Stomach (tissue), 9 donors: Measurements from ENCODE around the gene GCSAML. TPM values are rescaled to one million over a fixed set of nuclear protein-coding genes. Genes with fewer than 3 reads are reported as not detected.

ENCODE experiments used
- DNase-seq, 2 donors: peaks; one replicate each; pipeline versions ENCODE4 v3.0.0 to v3.0.0-alpha.2; 2013 to 2019
- H3K27ac ChIP-seq, 5 donors: fragments of 200-600 bp in 4 of 5; sonication (generic) in 4 of 5; one replicate each; pipeline ENCODE4 v1.5.1; 2013 to 2019; ENCODE audit warnings: mild to moderate bottlenecking in 1 of 5, moderate library complexity in 1 of 5
- H3K27me3 ChIP-seq, 3 donors: fragments of 200-600 bp; sonication (generic); one replicate each; pipeline ENCODE4 v1.5.1; 2017 to 2019; ENCODE audit warnings: mixed run types in 1 of 3
- H3K36me3 ChIP-seq, 4 donors: fragments of 200-600 bp; sonication (generic); 1 replicate in 3 of 4; 2 replicates in 1 of 4; pipeline ENCODE4 v1.5.1; 2016 to 2019
- H3K4me1 ChIP-seq, 4 donors: fragments of 200-600 bp; sonication (generic); one replicate each; pipeline ENCODE4 v1.5.1; 2016 to 2019
- H3K4me3 ChIP-seq, 4 donors: fragments of 200-600 bp; sonication (generic) in 3 of 4; one replicate each; pipeline ENCODE4 v1.5.1; 2016 to 2019; ENCODE audit warnings: mild to moderate bottlenecking in 1 of 4
- H3K9me3 ChIP-seq, 4 donors: fragments of 200-600 bp; sonication (generic); one replicate each; pipeline ENCODE4 v1.5.1; 2016 to 2019
- CTCF ChIP-seq, 7 experiments: fragments of 450-650 bp in 4 of 7; fragments of 200-600 bp in 3 of 7; sonication (generic) in 3 of 7; IDR thresholded peaks; one replicate each; pipeline ENCODE4 v1.5.1; 2016 to 2019; ENCODE audit warnings: antibody characterized with exemption in 7 of 7, control low read depth in 2 of 7, mild to moderate bottlenecking in 1 of 7
- EP300 ChIP-seq: sonication (generic); formaldehyde crosslinking; IDR thresholded peaks from one replicate; pipeline ENCODE4 v1.6.1; 2017; ENCODE audit warnings: antibody characterized with exemption
- POLR2A ChIP-seq, 4 donors: fragments of 450-650 bp; IDR thresholded peaks; one replicate each; pipeline ENCODE4 v1.6.1; 2016; ENCODE audit warnings: antibody characterized with exemption in 4 of 4, control low read depth in 2 of 4, mild to moderate bottlenecking in 1 of 4, moderate library complexity in 1 of 4
- POLR2AphosphoS5 ChIP-seq, 3 donors: sonication (generic); formaldehyde crosslinking; IDR thresholded peaks; one replicate each; pipeline ENCODE4 v1.6.1; 2016; ENCODE audit warnings: antibody characterized with exemption in 3 of 3
- WGBS, 5 donors: extraction: QIAGEN DNeasy Blood & Tissue Kit in 3 of 5; methylation state at CpG; one replicate each; pipeline versions ENCODE4 v1.1.5 to v1.1.7; 2013 to 2018; 5-methylcytosine and 5-hydroxymethylcytosine counted together
- intact Hi-C: fragments of 100-400 bp; cut with DNase I; formaldehyde crosslinking; loops from one replicate; pipeline ENCODE4 v1.15.1; 2023; ENCODE audit warnings: low total_unique reads
- polyA plus RNA-seq, 3 donors: library from polyadenylated mRNA; stranded (reverse); fragments of 200-250 nt; gene quantifications; one replicate each; pipeline ENCODE4 v1.2.3, GENCODE V29; 2013
- total RNA-seq, 5 donors: library from RNA; depleted of rRNA; stranded (reverse); fragments of >200 nt; gene quantifications; one replicate each; pipeline versions ENCODE4 v1.1.0 to v1.2.3, GENCODE V29; 2014 to 2016
- donor health status: healthy with polysubstance abuse.
- donor health status: Bipolar disorder and iron deficiency.
- donor health status: healthy.

The GCSAML gene
- total and polyA plus RNA-seq, 8 donors = 0.08 to 2.1 (median 0.18) TPM; not detected in 3

- peaks cover 0 to 9% (median 5%) of the 10 kb centered on the region in 3 donors for H3K27me3 ChIP-seq
- WGBS, 5 donors = 71 to 87% (median 82%) methylated on average over 1 of the region's 1 CpG
- H3K4me3 ChIP-seq = no peak overlapping the region
- H3K4me1 ChIP-seq = no peaks in the 10 kb centered on the region
- intact Hi-C loops = no loop called here
- H3K36me3 ChIP-seq = no peaks in the 10 kb centered on the region
- H3K27ac ChIP-seq = no peak overlapping the region
- DNase-seq = no peak
- peaks cover 0 to 6% (median 5%) of the 10 kb centered on the region in 4 donors for H3K9me3 ChIP-seq
- no peak for TF ChIP-seq CTCF (IDR thresholded peaks at IDR 0.05)
- no peak for TF ChIP-seq EP300
- TF ChIP-seq POLR2AphosphoS5 (IDR thresholded peaks at IDR 0.05) = no peak
- TF ChIP-seq POLR2A (IDR thresholded peaks at IDR 0.05) = no peak
Observed at GRCh38 chr1:247529771-247530355, 19.1 kb upstream of the GCSAML start.

GRCh38 chr1:247530785-247531184 is 18.1 kb upstream of the GCSAML start:
- 38 to 57% (median 52%) methylated on average over 14 to 41 of the region's 41 CpGs for WGBS, 5 donors
- Histone ChIP-seq H3K27ac (no peak overlapping the region), H3K9me3 (peaks cover 0 to 6% (median 5%) of the 10 kb centered on the region in 4 donors), H3K36me3 (no peaks in the 10 kb centered on the region), H3K27me3 (peaks cover 0 to 9% (median 5%) of the 10 kb centered on the region in 3 donors), H3K4me1 (no peaks in the 10 kb centered on the region), H3K4me3 (no peak overlapping the region)
- intact Hi-C loops = no loop called here
- TF ChIP-seq POLR2A (IDR thresholded peaks at IDR 0.05) = no peak
- no peak for TF ChIP-seq CTCF (IDR thresholded peaks at IDR 0.05)
- TF ChIP-seq POLR2AphosphoS5 (IDR thresholded peaks at IDR 0.05) = no peak
- no peak for TF ChIP-seq EP300
- no peak for DNase-seq

GRCh38 chr1:247531937-247532336 is 17.0 kb upstream of the GCSAML start:
- H3K27ac ChIP-seq = no peak overlapping the region
- no peak overlapping the region for H3K4me3 ChIP-seq
- intact Hi-C loops = no loop called here
- no peaks in the 10 kb centered on the region for H3K36me3 ChIP-seq
- TF ChIP-seq POLR2A (IDR thresholded peaks at IDR 0.05) = no peak
- H3K4me1 ChIP-seq = no peaks in the 10 kb centered on the region
- peaks cover 0 to 9% (median 5%) of the 10 kb centered on the region in 3 donors for H3K27me3 ChIP-seq
- H3K9me3 ChIP-seq = peaks cover 0 to 6% (median 5%) of the 10 kb centered on the region in 4 donors
- no peak for DNase-seq
- 87 to 95% (median 89%) methylated on average over 6 to 8 of the region's 8 CpGs for WGBS, 5 donors

- Histone ChIP-seq H3K27me3 (peaks cover 0 to 9% (median 5%) of the 10 kb centered on the region in 3 donors), H3K27ac (no peak overlapping the region), H3K36me3 (no peaks in the 10 kb centered on the region), H3K4me3 (no peak overlapping the region), H3K9me3 (peaks cover 0 to 9% (median 5%) of the 10 kb centered on the region in 4 donors), H3K4me1 (no peaks in the 10 kb centered on the region)
- no peak for DNase-seq
- intact Hi-C loops = no loop called here
- no peak for TF ChIP-seq POLR2AphosphoS5 (IDR thresholded peaks at IDR 0.05)
- TF ChIP-seq CTCF (IDR thresholded peaks at IDR 0.05) = no peak
- TF ChIP-seq POLR2A (IDR thresholded peaks at IDR 0.05) = no peak
- TF ChIP-seq EP300 = no peak
- 58 to 74% (median 64%) methylated on average over 3 of the region's 3 CpGs for WGBS, 5 donors
Observed at GRCh38 chr1:247535402-247535801, 13.5 kb upstream of the GCSAML start.

GRCh38 chr1:247536340-247536739 is 12.6 kb upstream of the GCSAML start, which contains the start of gene OR2C3:
Gene OR2C3 (minus strand): TSS chr1:247536440. CDS start chr1:247532511, 3,929 bp downstream.
- TF ChIP-seq CTCF (IDR thresholded peaks at IDR 0.05) = no peak
- TF ChIP-seq POLR2A (IDR thresholded peaks at IDR 0.05) = no peak
- TF ChIP-seq EP300 = no peak
- no peak for TF ChIP-seq POLR2AphosphoS5 (IDR thresholded peaks at IDR 0.05)
- H3K4me3 ChIP-seq = no peak within 1 kb of the TSS
- peaks cover 0 to 3% (median 0%) of the 10 kb centered on the region in 4 donors for H3K9me3 ChIP-seq
- H3K27ac ChIP-seq = no peak within 1 kb of the TSS
- peaks cover 0 to under 1% (median 0%) of the 10 kb centered on the region in 3 donors for H3K27me3 ChIP-seq
- intact Hi-C loops = no loop called here
- no peaks in the 10 kb centered on the region for H3K36me3 ChIP-seq
- 76 to 85% (median 81%) methylated on average over 2 of the region's 2 CpGs for WGBS, 5 donors
- DNase-seq = no peak
- H3K4me1 ChIP-seq = no peaks in the 10 kb centered on the region
